NCI-H748 treated with DMSO at 0.1 percent for 48 hours (cell line): ENCODE results near the gene ANKRD10.
A peak's percentile ranks its signal among the peaks of the same experiment; 100 is the strongest.
"Not testable (repeated sequence)": the region's sequence is repeated elsewhere in the genome, so short reads cannot be mapped to it uniquely, and the experiment has no call there.

ENCODE experiments used
- DNase-seq: peaks from one replicate; lab custom pipeline; 2025; lab: John Stamatoyannopoulos, UW

ANKRD10 gene

GRCh38 chr13:110915057-110915873 is at the start of gene ANKRD10:
Gene ANKRD10 (minus strand): TSS chr13:110915069. CDS start chr13:110914934, 135 bp downstream.
- DNase-seq, result peak; percentile 98

GRCh38 chr13:110964229-110965037 is 49.6 kb upstream of the ANKRD10 start:
- DNase-seq, result no peak

GRCh38 chr13:110963554-110963970 is 48.7 kb upstream of the ANKRD10 start:
- no peak for DNase-seq

GRCh38 chr13:110961959-110962358 is 47.1 kb upstream of the ANKRD10 start:
- no peak for DNase-seq

GRCh38 chr13:110960204-110960603 is 45.3 kb upstream of the ANKRD10 start:
- DNase-seq, result no peak

- no peak for DNase-seq
Observed at GRCh38 chr13:110957931-110958330, 43.1 kb upstream of the ANKRD10 start.

- no peak for DNase-seq
Observed at GRCh38 chr13:110957181-110957884, 42.5 kb upstream of the ANKRD10 start.

GRCh38 chr13:110956216-110956615 is 41.3 kb upstream of the ANKRD10 start:
- DNase-seq, result not testable (repeated sequence)

GRCh38 chr13:110955608-110956007 is 40.7 kb upstream of the ANKRD10 start:
- not testable (repeated sequence) for DNase-seq

GRCh38 chr13:110955072-110955503 is 40.2 kb upstream of the ANKRD10 start:
- not testable (repeated sequence) for DNase-seq

- not testable (repeated sequence) for DNase-seq
Observed at GRCh38 chr13:110954533-110954920, 39.7 kb upstream of the ANKRD10 start.

- no peak for DNase-seq
Observed at GRCh38 chr13:110953833-110954532, 39.1 kb upstream of the ANKRD10 start.

- no peak for DNase-seq
Observed at GRCh38 chr13:110953416-110953815, 38.5 kb upstream of the ANKRD10 start.

GRCh38 chr13:110952135-110952534 is 37.3 kb upstream of the ANKRD10 start:
- not testable (repeated sequence) for DNase-seq

- no peak for DNase-seq
Observed at GRCh38 chr13:110950819-110951570, 36.1 kb upstream of the ANKRD10 start.

- DNase-seq, result no peak
Observed at GRCh38 chr13:110950356-110950755, 35.5 kb upstream of the ANKRD10 start.

GRCh38 chr13:110949628-110950027 is 34.8 kb upstream of the ANKRD10 start:
- DNase-seq, result no peak

GRCh38 chr13:110949116-110949515 is 34.2 kb upstream of the ANKRD10 start:
- DNase-seq, result no peak

GRCh38 chr13:110947338-110947737 is 32.5 kb upstream of the ANKRD10 start:
- DNase-seq, result not testable (repeated sequence)

GRCh38 chr13:110945928-110946570 is 31.2 kb upstream of the ANKRD10 start:
- no peak for DNase-seq
